ENCODE measurements around the gene HAO2.

DNA sequence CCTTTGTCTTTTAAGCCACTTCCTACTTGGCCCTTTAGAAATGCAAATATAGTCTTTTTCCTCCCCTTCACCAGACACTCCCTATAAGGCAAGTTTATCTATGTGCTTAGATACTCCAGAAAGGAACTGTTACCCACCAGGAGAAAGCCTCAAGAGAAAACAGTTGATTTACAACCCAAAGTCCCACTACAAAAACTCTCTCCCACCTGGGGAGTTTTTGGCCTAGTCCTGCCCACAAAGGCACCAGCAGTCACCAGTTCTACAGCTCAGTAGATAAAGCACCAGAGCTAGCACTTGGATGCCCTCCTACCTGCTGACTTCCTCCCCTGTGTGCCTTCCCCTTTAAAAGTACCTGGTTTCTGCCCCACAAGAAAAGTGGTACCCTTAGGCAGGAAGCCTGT is 27.7 kb upstream of the HAO2 start:
- TF ChIP-seq MYC (IDR thresholded peaks at IDR 0.05; ENCODE audit: low read depth, low read length): no peak
- TF ChIP-seq, protein P1, sequence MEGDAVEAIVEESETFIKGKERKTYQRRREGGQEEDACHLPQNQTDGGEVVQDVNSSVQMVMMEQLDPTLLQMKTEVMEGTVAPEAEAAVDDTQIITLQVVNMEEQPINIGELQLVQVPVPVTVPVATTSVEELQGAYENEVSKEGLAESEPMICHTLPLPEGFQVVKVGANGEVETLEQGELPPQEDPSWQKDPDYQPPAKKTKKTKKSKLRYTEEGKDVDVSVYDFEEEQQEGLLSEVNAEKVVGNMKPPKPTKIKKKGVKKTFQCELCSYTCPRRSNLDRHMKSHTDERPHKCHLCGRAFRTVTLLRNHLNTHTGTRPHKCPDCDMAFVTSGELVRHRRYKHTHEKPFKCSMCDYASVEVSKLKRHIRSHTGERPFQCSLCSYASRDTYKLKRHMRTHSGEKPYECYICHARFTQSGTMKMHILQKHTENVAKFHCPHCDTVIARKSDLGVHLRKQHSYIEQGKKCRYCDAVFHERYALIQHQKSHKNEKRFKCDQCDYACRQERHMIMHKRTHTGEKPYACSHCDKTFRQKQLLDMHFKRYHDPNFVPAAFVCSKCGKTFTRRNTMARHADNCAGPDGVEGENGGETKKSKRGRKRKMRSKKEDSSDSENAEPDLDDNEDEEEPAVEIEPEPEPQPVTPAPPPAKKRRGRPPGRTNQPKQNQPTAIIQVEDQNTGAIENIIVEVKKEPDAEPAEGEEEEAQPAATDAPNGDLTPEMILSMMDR (IDR thresholded peaks at IDR 0.05; ENCODE audit: low read depth, low read length): no peak
- no peak for TF ChIP-seq POLR2A (IDR thresholded peaks at IDR 0.05; ENCODE audit: extremely low read depth, insufficient read length)
- TF ChIP-seq, protein P2, sequence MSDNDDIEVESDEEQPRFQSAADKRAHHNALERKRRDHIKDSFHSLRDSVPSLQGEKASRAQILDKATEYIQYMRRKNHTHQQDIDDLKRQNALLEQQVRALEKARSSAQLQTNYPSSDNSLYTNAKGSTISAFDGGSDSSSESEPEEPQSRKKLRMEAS (IDR thresholded peaks at IDR 0.05; ENCODE audit: low read depth, low read length): no peak
